HCT116 (cell line): Measurements from ENCODE around the gene CNNM4. TPM values are rescaled to one million over a fixed set of nuclear protein-coding genes. Genes with fewer than 3 reads are reported as not detected.

Experiments
- ATAC-seq: fragments of 200-7000 bp; cut with Tn5 transposase; 2 replicates; pipeline ENCODE4 v1.9.1; 2020; ENCODE audit warnings: mild to moderate bottlenecking, moderate library complexity
- BruUV-seq: library from RNA; stranded (reverse); fragments of 400-500 nt; replicated peaks from 2 replicates; lab custom pipeline; 2021; lab: Mats Ljungman, UMichigan
- CTCF ChIA-PET: fragments of 300-600 bp; sonication (Branson Sonifier 250); formaldehyde crosslinking; loops from one replicate; lab custom pipeline; 2021; ENCODE audit warnings: antibody characterized with exemption; lab: Charles Lee
- POLR2A ChIA-PET: fragments of 300-600, 350-600 bp; sonication (Branson Sonifier 250); formaldehyde crosslinking; loops from one replicate; lab custom pipeline; 2021; ENCODE audit warnings: antibody characterized with exemption; lab: Charles Lee
- RAD21 ChIA-PET, 2 experiments: fragments of 300-600 bp; sonication (Branson Sonifier 250); formaldehyde crosslinking; loops; one replicate each; lab custom pipeline; 2023; ENCODE audit warnings: low total read pairs in 2 of 2; ENCODE audit not compliant: uncharacterized antibody in 2 of 2, unreplicated experiment in 2 of 2, low non-redundant PET in 1 of 2; lab: Charles Lee
- DNase-seq: peaks from one replicate; pipeline ENCODE4 v3.0.0-alpha.2; 2010; ENCODE audit warnings: low read depth, low spot score
- H2AFZ ChIP-seq: fragments of 200-600 bp; shearing (Covaris generic), sonication (generic); 2 replicates; pipeline ENCODE4 v1.6.1; 2017; ENCODE audit warnings: low read depth, mixed run types, mixed read lengths, antibody characterized with exemption, low read length; ENCODE audit not compliant: poor library complexity, severe bottlenecking
- H3K27ac ChIP-seq: 2 replicates; pipeline ENCODE4 v1.5.1; 2012; ENCODE audit warnings: low read depth, low read length
- H3K27me3 ChIP-seq: fragments of 200-600 bp; sonication (generic); 2 replicates; pipeline ENCODE4 v1.6.1; 2016; ENCODE audit warnings: mixed run types, low read length, mixed read lengths; ENCODE audit not compliant: insufficient read depth
- H3K36me3 ChIP-seq, 2 experiments: fragments of 200-500 bp in 1 of 2; fragments of 200-600 bp in 1 of 2; sonication (Bioruptor generic) in 1 of 2; sonication (generic) in 1 of 2; 2 replicates each; pipeline versions ENCODE4 v1.5.1 to v1.6.1; 2014 to 2016; ENCODE audit warnings: low read length in 2 of 2, inconsistent platforms in 1 of 2, mixed read lengths in 1 of 2, mixed run types in 1 of 2; ENCODE audit not compliant: insufficient read depth in 2 of 2, control insufficient read depth in 1 of 2
- H3K4me1 ChIP-seq, 2 experiments: fragments of 200-600 bp in 1 of 2; sonication (generic) in 1 of 2; 2 replicates each; pipeline versions ENCODE4 v1.5.1 to v1.6.1; 2012 to 2017; ENCODE audit warnings: low read length in 2 of 2, inconsistent platforms in 1 of 2, mild to moderate bottlenecking in 1 of 2, mixed read lengths in 1 of 2, mixed run types in 1 of 2, moderate library complexity in 1 of 2; ENCODE audit not compliant: insufficient read depth in 2 of 2, control insufficient read depth in 1 of 2
- H3K4me2 ChIP-seq: fragments of 200-600 bp; sonication (generic); 2 replicates; pipeline ENCODE4 v1.6.1; 2017; ENCODE audit warnings: mixed run types, low read length, mixed read lengths
- H3K4me3 ChIP-seq, 2 experiments: fragments of 200-600 bp in 1 of 2; sonication (generic) in 1 of 2; replicated peaks in 1 of 2; 2 replicates each; pipeline ENCODE4 v1.5.1; 2011 to 2016; ENCODE audit warnings: low read length in 2 of 2, control low read depth in 1 of 2, low read depth in 1 of 2, mild to moderate bottlenecking in 1 of 2, mixed read lengths in 1 of 2, mixed run types in 1 of 2
- H3K79me2 ChIP-seq: fragments of 200-600 bp; sonication (generic); 2 replicates; pipeline ENCODE4 v1.6.1; 2017; ENCODE audit warnings: mild to moderate bottlenecking, mixed run types, low read length, moderate library complexity, mixed read lengths; ENCODE audit not compliant: insufficient read depth
- H3K9ac ChIP-seq: fragments of 200-600 bp; sonication (generic); 2 replicates; pipeline ENCODE4 v1.6.1; 2016; ENCODE audit warnings: low read length, mixed read lengths
- H3K9me2 ChIP-seq: fragments of 200-600 bp; sonication (generic), shearing (Covaris generic); 2 replicates; pipeline ENCODE4 v1.6.1; 2017; ENCODE audit warnings: mixed run types, mild to moderate bottlenecking, moderate library complexity; ENCODE audit not compliant: insufficient read depth
- H3K9me3 ChIP-seq, 2 experiments: fragments of 200-500 bp in 1 of 2; fragments of 200-600 bp in 1 of 2; sonication (Bioruptor generic) in 1 of 2; sonication (generic) in 1 of 2; 2 replicates each; pipeline ENCODE4 v1.6.1; 2014 to 2017; ENCODE audit warnings: low read length in 2 of 2, mixed read lengths in 2 of 2, inconsistent platforms in 1 of 2, low read depth in 1 of 2, mild to moderate bottlenecking in 1 of 2, mixed run types in 1 of 2, moderate library complexity in 1 of 2; ENCODE audit not compliant: control insufficient read depth in 1 of 2, insufficient read depth in 1 of 2
- H4K20me1 ChIP-seq: fragments of 200-600 bp; sonication (generic), shearing (Covaris generic); 2 replicates; pipeline ENCODE4 v1.6.1; 2017; ENCODE audit warnings: mixed run types, mild to moderate bottlenecking, moderate library complexity; ENCODE audit not compliant: insufficient read depth
- CBX3 ChIP-seq: IDR thresholded peaks from 2 replicates; pipeline ENCODE4 v1.6.1; 2012; ENCODE audit warnings: low read depth
- ELF1 ChIP-seq: IDR thresholded peaks from 2 replicates; pipeline ENCODE4 v1.6.1; 2012; ENCODE audit warnings: low read depth, borderline replicate concordance
- FOSL1 ChIP-seq: IDR thresholded peaks from 2 replicates; pipeline ENCODE4 v1.6.1; 2012; ENCODE audit warnings: low read depth
- SIN3A ChIP-seq: IDR thresholded peaks from 2 replicates; pipeline ENCODE4 v1.6.1; 2012; ENCODE audit warnings: low read depth
- TCF7L2 ChIP-seq: IDR thresholded peaks from 2 replicates; pipeline ENCODE4 v1.7.0; 2011; ENCODE audit warnings: borderline replicate concordance, inconsistent platforms; ENCODE audit not compliant: insufficient read depth, insufficient read length; ENCODE audit errors: extremely low read depth
- ZFX ChIP-seq: fragments of 450-650 bp; IDR thresholded peaks from 2 replicates; pipeline ENCODE4 v1.6.1; 2017
- intact Hi-C: fragments of 100-400 bp; cut with micrococcal nuclease; formaldehyde crosslinking; loops from 2 replicates; pipeline ENCODE4 v1.10.0; 2022
- total RNA-seq: library from RNA; stranded (reverse); gene quantifications from one replicate; pipeline ENCODE4 v1.2.1, GENCODE V29; 2021; ENCODE audit not compliant: unreplicated experiment
- TF ChIP-seq, protein P1 (sequence below): IDR thresholded peaks from 2 replicates; pipeline ENCODE4 v1.6.1; 2011; ENCODE audit warnings: mild to moderate bottlenecking, low read length, moderate library complexity; ENCODE audit not compliant: insufficient replicate concordance; ENCODE audit errors: extremely low read depth
- TF ChIP-seq, protein P2 (sequence below): IDR thresholded peaks from 2 replicates; pipeline ENCODE4 v1.6.1; 2012; ENCODE audit warnings: low read depth

CNNM4 gene
- total RNA-seq, 1 experiment from 2014 or later: 7.9 TPM

- no peak overlapping the region for H3K4me2 ChIP-seq
- no peaks in the 10 kb centered on the region for H3K9me2 ChIP-seq
- peaks cover 10% of the 10 kb centered on the region; the same call in 1 of the 2 replicates for H3K79me2 ChIP-seq
- no peak overlapping the region for H3K9ac ChIP-seq
- H4K20me1 ChIP-seq: no peaks in the 10 kb centered on the region
- no peaks in the 10 kb centered on the region for H3K9me3 ChIP-seq
- peaks cover 0 to 7% of the 10 kb centered on the region in 2 experiments; a peak in 1 of 4 replicates for H3K4me1 ChIP-seq
- DNase-seq: no peak
- no peak for ATAC-seq
- H3K4me3 ChIP-seq: no peak overlapping the region
- CTCF ChIA-PET: no interaction called here
- TF ChIP-seq ELF1 (no peak), SIN3A (no peak), ZFX (no peak), FOSL1 (no peak), CBX3 (no peak), TCF7L2 (no peak)
- TF ChIP-seq, protein P1, sequence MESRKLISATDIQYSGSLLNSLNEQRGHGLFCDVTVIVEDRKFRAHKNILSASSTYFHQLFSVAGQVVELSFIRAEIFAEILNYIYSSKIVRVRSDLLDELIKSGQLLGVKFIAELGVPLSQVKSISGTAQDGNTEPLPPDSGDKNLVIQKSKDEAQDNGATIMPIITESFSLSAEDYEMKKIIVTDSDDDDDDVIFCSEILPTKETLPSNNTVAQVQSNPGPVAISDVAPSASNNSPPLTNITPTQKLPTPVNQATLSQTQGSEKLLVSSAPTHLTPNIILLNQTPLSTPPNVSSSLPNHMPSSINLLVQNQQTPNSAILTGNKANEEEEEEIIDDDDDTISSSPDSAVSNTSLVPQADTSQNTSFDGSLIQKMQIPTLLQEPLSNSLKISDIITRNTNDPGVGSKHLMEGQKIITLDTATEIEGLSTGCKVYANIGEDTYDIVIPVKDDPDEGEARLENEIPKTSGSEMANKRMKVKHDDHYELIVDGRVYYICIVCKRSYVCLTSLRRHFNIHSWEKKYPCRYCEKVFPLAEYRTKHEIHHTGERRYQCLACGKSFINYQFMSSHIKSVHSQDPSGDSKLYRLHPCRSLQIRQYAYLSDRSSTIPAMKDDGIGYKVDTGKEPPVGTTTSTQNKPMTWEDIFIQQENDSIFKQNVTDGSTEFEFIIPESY: no peak
- TF ChIP-seq, protein P2, sequence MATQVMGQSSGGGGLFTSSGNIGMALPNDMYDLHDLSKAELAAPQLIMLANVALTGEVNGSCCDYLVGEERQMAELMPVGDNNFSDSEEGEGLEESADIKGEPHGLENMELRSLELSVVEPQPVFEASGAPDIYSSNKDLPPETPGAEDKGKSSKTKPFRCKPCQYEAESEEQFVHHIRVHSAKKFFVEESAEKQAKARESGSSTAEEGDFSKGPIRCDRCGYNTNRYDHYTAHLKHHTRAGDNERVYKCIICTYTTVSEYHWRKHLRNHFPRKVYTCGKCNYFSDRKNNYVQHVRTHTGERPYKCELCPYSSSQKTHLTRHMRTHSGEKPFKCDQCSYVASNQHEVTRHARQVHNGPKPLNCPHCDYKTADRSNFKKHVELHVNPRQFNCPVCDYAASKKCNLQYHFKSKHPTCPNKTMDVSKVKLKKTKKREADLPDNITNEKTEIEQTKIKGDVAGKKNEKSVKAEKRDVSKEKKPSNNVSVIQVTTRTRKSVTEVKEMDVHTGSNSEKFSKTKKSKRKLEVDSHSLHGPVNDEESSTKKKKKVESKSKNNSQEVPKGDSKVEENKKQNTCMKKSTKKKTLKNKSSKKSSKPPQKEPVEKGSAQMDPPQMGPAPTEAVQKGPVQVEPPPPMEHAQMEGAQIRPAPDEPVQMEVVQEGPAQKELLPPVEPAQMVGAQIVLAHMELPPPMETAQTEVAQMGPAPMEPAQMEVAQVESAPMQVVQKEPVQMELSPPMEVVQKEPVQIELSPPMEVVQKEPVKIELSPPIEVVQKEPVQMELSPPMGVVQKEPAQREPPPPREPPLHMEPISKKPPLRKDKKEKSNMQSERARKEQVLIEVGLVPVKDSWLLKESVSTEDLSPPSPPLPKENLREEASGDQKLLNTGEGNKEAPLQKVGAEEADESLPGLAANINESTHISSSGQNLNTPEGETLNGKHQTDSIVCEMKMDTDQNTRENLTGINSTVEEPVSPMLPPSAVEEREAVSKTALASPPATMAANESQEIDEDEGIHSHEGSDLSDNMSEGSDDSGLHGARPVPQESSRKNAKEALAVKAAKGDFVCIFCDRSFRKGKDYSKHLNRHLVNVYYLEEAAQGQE: no peak
- H3K27ac ChIP-seq: no peak overlapping the region
- 0 out of 4 replicates have a peak, but pooled peaks cover 0 to 4% of the 10 kb centered on the region in 2 experiments for H3K36me3 ChIP-seq
- POLR2A ChIA-PET: no interaction called here
- BruUV-seq: no TSS peak
- RAD21 ChIA-PET: no interaction called here
- H2AFZ ChIP-seq: no peak overlapping the region
- intact Hi-C loops: loop anchor here (10.0 kb wide), 2 partner anchors 135 to 215 kb away; partner anchors contain the start of gene KANSL3
- H3K27me3 ChIP-seq: no peaks in the 10 kb centered on the region
These were observed 9.1 kb downstream of the CNNM4 start for GRCh38 chr2:96769814-96770213.
